Loucy (cell line): Measurements from ENCODE around the gene UNC5A.

Source experiments
- CTCF ChIP-seq: fragments of 200-600 bp; sonication (generic); conservative IDR thresholded peaks from 2 replicates; pipeline ENCODE4 v1.5.1; 2014; ENCODE audit warnings: mild to moderate bottlenecking, antibody characterized with exemption, low read length
- EZH2phosphoT487 ChIP-seq: fragments of 200-600 bp; IDR thresholded peaks from 2 replicates; pipeline ENCODE4 v1.6.1; 2018; ENCODE audit warnings: antibody characterized with exemption, mild to moderate bottlenecking, moderate library complexity, borderline replicate concordance

- TF ChIP-seq CTCF (no peak), EZH2phosphoT487 (no peak)
Observed at GRCh38 chr5:176848651-176849050, 38.3 kb downstream of the UNC5A start.
